SK-N-SH (cell line): ENCODE data around the gene CHST3. TPM values are rescaled to one million over a fixed set of nuclear protein-coding genes. Genes with fewer than 3 reads are reported as not detected.

ENCODE experiments used
- CTCF ChIA-PET: fragments of 300-600, 350-600 bp; formaldehyde crosslinking; extraction: SDS; loops from one replicate; lab custom pipeline; 2021; lab: Yijun Ruan, JAX
- POLR2A ChIA-PET: fragments of 350-600 bp; sonication (Branson Sonifier 250); formaldehyde crosslinking; extraction: SDS; loops from one replicate; lab custom pipeline; 2020; ENCODE audit warnings: antibody characterized with exemption, inconsistent platforms; lab: Yijun Ruan, JAX
- DNase-seq: peaks from one replicate; pipeline ENCODE4 v3.0.0; 2012
- H2AFZ ChIP-seq: fragments of 200-600 bp; sonication (generic); 2 replicates; pipeline ENCODE4 v1.8.1; 2016; ENCODE audit warnings: antibody characterized with exemption, mild to moderate bottlenecking, low read depth
- H3F3A ChIP-seq: fragments of 200-600 bp; sonication (generic); replicated peaks from 2 replicates; pipeline ENCODE3; 2016; ENCODE audit warnings: antibody characterized with exemption, mild to moderate bottlenecking; ENCODE audit not compliant: insufficient read depth
- H3K27ac ChIP-seq, 2 experiments: fragments of 200-500 bp in 1 of 2; fragments of 200-600 bp in 1 of 2; sonication (Bioruptor generic) in 1 of 2; sonication (generic), shearing (Covaris generic) in 1 of 2; 2 replicates each; pipeline versions ENCODE4 v1.5.1 to v1.6.1; 2014 to 2016; ENCODE audit warnings: low read depth in 2 of 2, inconsistent platforms in 1 of 2, low read length in 1 of 2, mild to moderate bottlenecking in 1 of 2, mixed read lengths in 1 of 2
- H3K27me3 ChIP-seq: fragments of 200-600 bp; sonication (generic), shearing (Covaris generic); 2 replicates; pipeline ENCODE4 v1.6.1; 2016; ENCODE audit warnings: mixed run types; ENCODE audit not compliant: insufficient read depth
- H3K36me3 ChIP-seq, 2 experiments: fragments of 200-500 bp in 1 of 2; fragments of 200-600 bp in 1 of 2; sonication (Bioruptor generic) in 1 of 2; sonication (generic) in 1 of 2; replicated peaks in 1 of 2; 2 replicates each; pipeline versions ENCODE3 to v1.5.1; 2014 to 2016; ENCODE audit warnings: low read length in 1 of 2, mild to moderate bottlenecking in 1 of 2; ENCODE audit not compliant: insufficient read depth in 2 of 2, control insufficient read depth in 1 of 2
- H3K4me1 ChIP-seq, 2 experiments: fragments of 200-500 bp in 1 of 2; fragments of 200-600 bp in 1 of 2; sonication (Bioruptor generic) in 1 of 2; sonication (generic), shearing (Covaris generic) in 1 of 2; 2 replicates each; pipeline versions ENCODE4 v1.5.1 to v1.6.1; 2014 to 2016; ENCODE audit warnings: low read depth in 1 of 2, low read length in 1 of 2, mixed run types in 1 of 2; ENCODE audit not compliant: insufficient read depth in 2 of 2, control insufficient read depth in 1 of 2
- H3K4me2 ChIP-seq: fragments of 200-600 bp; sonication (generic), shearing (Covaris generic); 2 replicates; pipeline ENCODE4 v1.6.1; 2017; ENCODE audit warnings: mixed run types
- H3K4me3 ChIP-seq, 2 experiments: fragments of 200-500 bp in 1 of 2; fragments of 200-600 bp in 1 of 2; sonication (Bioruptor generic) in 1 of 2; sonication (generic), shearing (Covaris generic) in 1 of 2; 2 replicates each; pipeline versions ENCODE4 v1.5.1 to v1.8.1; 2014 to 2016; ENCODE audit warnings: low read depth in 2 of 2, inconsistent platforms in 1 of 2, low read length in 1 of 2, mild to moderate bottlenecking in 1 of 2, mixed read lengths in 1 of 2, moderate library complexity in 1 of 2
- H3K79me2 ChIP-seq: fragments of 200-600 bp; sonication (generic); 2 replicates; pipeline ENCODE4 v1.8.1; 2017; ENCODE audit warnings: mild to moderate bottlenecking; ENCODE audit not compliant: insufficient read depth
- H3K9ac ChIP-seq: fragments of 200-600 bp; sonication (generic); 2 replicates; pipeline ENCODE4 v1.6.1; 2017; ENCODE audit warnings: mixed run types
- H3K9me2 ChIP-seq: fragments of 200-600 bp; sonication (generic); 2 replicates; pipeline ENCODE4 v1.6.1; 2017; ENCODE audit warnings: mixed run types
- H3K9me3 ChIP-seq: fragments of 200-600 bp; sonication (generic); 2 replicates; pipeline ENCODE4 v1.6.1; 2017; ENCODE audit warnings: mixed run types, mild to moderate bottlenecking, moderate library complexity
- H4K20me1 ChIP-seq: fragments of 200-600 bp; sonication (generic); 2 replicates; pipeline ENCODE4 v1.6.1; 2017; ENCODE audit warnings: mild to moderate bottlenecking, mixed run types; ENCODE audit not compliant: insufficient read depth
- EP300 ChIP-seq, 2 experiments: IDR thresholded peaks; 2 replicates each; pipeline versions ENCODE4 v1.4.0 to v1.6.1; 2012; ENCODE audit warnings: borderline replicate concordance in 1 of 2, low read depth in 1 of 2, low read length in 1 of 2
- GABPA ChIP-seq: IDR thresholded peaks from 2 replicates; pipeline ENCODE4 v1.4.0; 2012; ENCODE audit warnings: low read depth, mild to moderate bottlenecking
- GATA2 ChIP-seq: sonication (generic); formaldehyde crosslinking; IDR thresholded peaks from 2 replicates; pipeline ENCODE4 v1.5.0; 2020; ENCODE audit warnings: mild to moderate bottlenecking, missing genetic modification reagents
- MXI1 ChIP-seq: IDR thresholded peaks from 2 replicates; pipeline ENCODE4 v1.6.1; 2012; ENCODE audit warnings: mild to moderate bottlenecking, low read depth, low read length, improper control_type of control experiment
- NFIC ChIP-seq: IDR thresholded peaks from 2 replicates; pipeline ENCODE4 v1.4.0; 2012; ENCODE audit warnings: borderline replicate concordance
- NRF1 ChIP-seq: IDR thresholded peaks from 2 replicates; pipeline ENCODE4 v1.6.1; 2012; ENCODE audit warnings: low read depth, mild to moderate bottlenecking, low read length
- POLR2AphosphoS5 ChIP-seq: IDR thresholded peaks from 2 replicates; pipeline ENCODE4 v1.6.1; 2012; ENCODE audit warnings: low read depth, low read length
- RAD21 ChIP-seq: IDR thresholded peaks from 2 replicates; pipeline ENCODE4 v1.6.1; 2012; ENCODE audit warnings: mild to moderate bottlenecking, low read length
- RCOR1 ChIP-seq: fragments of 150-350 bp; IDR thresholded peaks from 2 replicates; pipeline ENCODE4 v1.6.1; 2017; ENCODE audit warnings: antibody characterized with exemption, low read length
- RFX5 ChIP-seq: IDR thresholded peaks from 2 replicates; pipeline ENCODE4 v1.6.1; 2012; ENCODE audit warnings: mild to moderate bottlenecking, improper control_type of control experiment, low read length
- RXRA ChIP-seq: IDR thresholded peaks from 2 replicates; pipeline ENCODE4 v1.4.0; 2012; ENCODE audit warnings: low read depth, mild to moderate bottlenecking, borderline replicate concordance
- SIN3A ChIP-seq: IDR thresholded peaks from 2 replicates; pipeline ENCODE4 v1.6.1; 2012; ENCODE audit warnings: low read depth, mild to moderate bottlenecking, low read length, moderate library complexity, borderline replicate concordance
- SMC3 ChIP-seq: IDR thresholded peaks from 2 replicates; pipeline ENCODE4 v1.6.1; 2012; ENCODE audit warnings: low read depth, low read length, improper control_type of control experiment
- TAF1 ChIP-seq: IDR thresholded peaks from 2 replicates; pipeline ENCODE4 v1.6.1; 2012; ENCODE audit warnings: low read depth, mild to moderate bottlenecking, low read length, moderate library complexity, borderline replicate concordance
- TCF12 ChIP-seq: IDR thresholded peaks from 2 replicates; pipeline ENCODE4 v1.4.0; 2012
- TEAD4 ChIP-seq: IDR thresholded peaks from 2 replicates; pipeline ENCODE4 v1.4.0; 2012; ENCODE audit warnings: mild to moderate bottlenecking, borderline replicate concordance; ENCODE audit not compliant: insufficient read depth
- WGBS: methylation state at CpG from one replicate; pipeline ENCODE4 v1.1.6; 2017; ENCODE audit warnings: low lambda C conversion rate; 5-methylcytosine and 5-hydroxymethylcytosine counted together
- polyA plus RNA-seq, 3 experiments: library from polyadenylated mRNA; depleted of rRNA; stranded (reverse); fragments of >200 nt; gene quantifications; 2 replicates each; pipeline ENCODE4 v1.2.3, GENCODE V29; 2012
- TF ChIP-seq, protein P1 (sequence below): IDR thresholded peaks from 2 replicates; pipeline ENCODE4 v1.4.0; 2012; ENCODE audit warnings: low read depth, borderline replicate concordance
- TF ChIP-seq, protein P2 (sequence below): fragments of 150-350 bp; IDR thresholded peaks from 2 replicates; pipeline ENCODE4 v1.6.1; 2016; ENCODE audit warnings: mild to moderate bottlenecking, low read depth, low read length
- TF ChIP-seq, protein P3 (sequence below): fragments of 200-600 bp; sonication (generic); IDR thresholded peaks from 2 replicates; pipeline ENCODE4 v1.6.1; 2017; ENCODE audit warnings: antibody characterized with exemption, mild to moderate bottlenecking, moderate library complexity

The CHST3 gene
- polyA plus RNA-seq, 1 of the 3 experiments (the other 2 are of a cell fraction) = 6.0 TPM

DNA sequence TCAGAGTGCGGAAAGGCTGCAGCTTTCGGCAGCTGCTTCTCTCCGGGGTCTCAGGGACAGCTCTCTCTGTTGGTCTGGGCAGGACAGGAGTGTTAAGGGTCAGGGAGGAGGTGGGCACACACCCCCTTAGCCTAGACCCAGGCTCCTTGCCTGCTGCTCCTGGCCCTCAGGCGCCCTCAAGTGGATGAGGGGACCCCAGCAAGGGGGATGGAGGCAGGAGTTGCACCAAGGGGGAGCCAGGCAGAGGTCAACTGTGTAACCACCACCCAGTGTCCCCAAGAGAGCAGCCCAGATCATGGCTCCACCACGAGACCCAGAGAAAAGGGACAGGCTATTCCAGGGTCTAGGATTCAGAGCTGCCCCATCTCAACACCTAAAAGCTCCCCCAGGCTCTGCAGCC, 97.3 kb downstream of the CHST3 start (continued):
- TF ChIP-seq GABPA (no peak), SIN3A (no peak)

DNA sequence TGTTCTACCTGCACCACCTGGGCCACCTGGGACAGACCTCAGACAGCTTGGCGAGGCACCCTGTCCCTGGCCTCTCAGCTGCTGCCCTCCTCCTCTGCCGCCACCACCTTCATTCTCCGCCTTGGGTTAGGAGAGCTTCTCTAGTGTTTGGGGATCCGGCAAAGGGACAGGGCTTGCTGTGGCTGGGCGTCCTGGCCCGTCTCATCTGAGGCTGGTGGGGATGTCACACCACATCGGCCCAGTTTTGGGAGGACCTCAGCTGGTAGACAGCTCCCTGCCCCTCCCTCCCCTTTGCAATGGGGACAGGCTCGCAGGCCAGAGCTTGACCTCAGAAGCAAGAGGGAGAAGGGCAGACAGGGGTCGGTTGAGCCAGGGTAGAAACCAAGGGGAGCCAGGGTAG, 97.7 kb downstream of the CHST3 start:
- no peak overlapping the region for H3K4me2 ChIP-seq
- H3K79me2 ChIP-seq = no peaks in the 10 kb centered on the region
- ChIA-PET POLR2A (no interaction called here), CTCF (interaction anchor here (0.7 to 4.5 kb wide), 8 partner anchors 10 to 276 kb away, joined by 3 to 35 read pairs (median 3); no protein-coding TSS in a partner anchor)
- H3K9me2 ChIP-seq = no peaks in the 10 kb centered on the region
- no peaks in the 10 kb centered on the region for H4K20me1 ChIP-seq
- no peak overlapping the region for H3K9ac ChIP-seq
- 77% methylated on average over 4 of the region's 9 CpGs for WGBS
- H3K27me3 ChIP-seq = no peaks in the 10 kb centered on the region
- no peaks in the 10 kb centered on the region for H3F3A ChIP-seq
- peaks cover 0 to 8% of the 10 kb centered on the region in 2 experiments; a peak in 1 of 4 replicates for H3K4me1 ChIP-seq
- no peak for DNase-seq
- H3K4me3 ChIP-seq = no peak overlapping the region
- no peaks in the 10 kb centered on the region for H3K9me3 ChIP-seq
- no peaks in the 10 kb centered on the region for H3K36me3 ChIP-seq
- no peak overlapping the region for H2AFZ ChIP-seq
- no peak overlapping the region for H3K27ac ChIP-seq
- TF ChIP-seq, protein P1, sequence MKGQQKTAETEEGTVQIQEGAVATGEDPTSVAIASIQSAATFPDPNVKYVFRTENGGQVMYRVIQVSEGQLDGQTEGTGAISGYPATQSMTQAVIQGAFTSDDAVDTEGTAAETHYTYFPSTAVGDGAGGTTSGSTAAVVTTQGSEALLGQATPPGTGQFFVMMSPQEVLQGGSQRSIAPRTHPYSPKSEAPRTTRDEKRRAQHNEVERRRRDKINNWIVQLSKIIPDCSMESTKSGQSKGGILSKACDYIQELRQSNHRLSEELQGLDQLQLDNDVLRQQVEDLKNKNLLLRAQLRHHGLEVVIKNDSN = no peak
- TF ChIP-seq MXI1 = no peak
- TF ChIP-seq POLR2AphosphoS5 = no peak
- no peak for TF ChIP-seq EP300 (IDR thresholded peaks at IDR 0.05; ENCODE audit: borderline replicate concordance in 1 of 2, low read depth in 1 of 2, low read length in 1 of 2)
- no peak for TF ChIP-seq RFX5
- TF ChIP-seq RAD21 = no peak
- TF ChIP-seq TCF12 = no peak
- TF ChIP-seq RXRA = no peak
- TF ChIP-seq, protein P2, sequence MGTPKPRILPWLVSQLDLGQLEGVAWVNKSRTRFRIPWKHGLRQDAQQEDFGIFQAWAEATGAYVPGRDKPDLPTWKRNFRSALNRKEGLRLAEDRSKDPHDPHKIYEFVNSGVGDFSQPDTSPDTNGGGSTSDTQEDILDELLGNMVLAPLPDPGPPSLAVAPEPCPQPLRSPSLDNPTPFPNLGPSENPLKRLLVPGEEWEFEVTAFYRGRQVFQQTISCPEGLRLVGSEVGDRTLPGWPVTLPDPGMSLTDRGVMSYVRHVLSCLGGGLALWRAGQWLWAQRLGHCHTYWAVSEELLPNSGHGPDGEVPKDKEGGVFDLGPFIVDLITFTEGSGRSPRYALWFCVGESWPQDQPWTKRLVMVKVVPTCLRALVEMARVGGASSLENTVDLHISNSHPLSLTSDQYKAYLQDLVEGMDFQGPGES = no peak
- TF ChIP-seq, protein P3, sequence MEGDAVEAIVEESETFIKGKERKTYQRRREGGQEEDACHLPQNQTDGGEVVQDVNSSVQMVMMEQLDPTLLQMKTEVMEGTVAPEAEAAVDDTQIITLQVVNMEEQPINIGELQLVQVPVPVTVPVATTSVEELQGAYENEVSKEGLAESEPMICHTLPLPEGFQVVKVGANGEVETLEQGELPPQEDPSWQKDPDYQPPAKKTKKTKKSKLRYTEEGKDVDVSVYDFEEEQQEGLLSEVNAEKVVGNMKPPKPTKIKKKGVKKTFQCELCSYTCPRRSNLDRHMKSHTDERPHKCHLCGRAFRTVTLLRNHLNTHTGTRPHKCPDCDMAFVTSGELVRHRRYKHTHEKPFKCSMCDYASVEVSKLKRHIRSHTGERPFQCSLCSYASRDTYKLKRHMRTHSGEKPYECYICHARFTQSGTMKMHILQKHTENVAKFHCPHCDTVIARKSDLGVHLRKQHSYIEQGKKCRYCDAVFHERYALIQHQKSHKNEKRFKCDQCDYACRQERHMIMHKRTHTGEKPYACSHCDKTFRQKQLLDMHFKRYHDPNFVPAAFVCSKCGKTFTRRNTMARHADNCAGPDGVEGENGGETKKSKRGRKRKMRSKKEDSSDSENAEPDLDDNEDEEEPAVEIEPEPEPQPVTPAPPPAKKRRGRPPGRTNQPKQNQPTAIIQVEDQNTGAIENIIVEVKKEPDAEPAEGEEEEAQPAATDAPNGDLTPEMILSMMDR = no peak
- TF ChIP-seq GATA2 (CRISPR knock-in tag) = no peak
- TF ChIP-seq NFIC = no peak
- no peak for TF ChIP-seq TEAD4
- TF ChIP-seq RCOR1 = no peak
- no peak for TF ChIP-seq NRF1
- TF ChIP-seq SMC3 = no peak
- TF ChIP-seq SIN3A = no peak
- no peak for TF ChIP-seq TAF1
